Measurements from ENCODE around the gene IRX4. TPM values are rescaled to one million over a fixed set of nuclear protein-coding genes. Genes with fewer than 3 reads are reported as not detected.

IRX4 gene
- total and polyA plus RNA-seq, 2 experiments from 2014 or later = 0.82 to 1.7 TPM

DNA sequence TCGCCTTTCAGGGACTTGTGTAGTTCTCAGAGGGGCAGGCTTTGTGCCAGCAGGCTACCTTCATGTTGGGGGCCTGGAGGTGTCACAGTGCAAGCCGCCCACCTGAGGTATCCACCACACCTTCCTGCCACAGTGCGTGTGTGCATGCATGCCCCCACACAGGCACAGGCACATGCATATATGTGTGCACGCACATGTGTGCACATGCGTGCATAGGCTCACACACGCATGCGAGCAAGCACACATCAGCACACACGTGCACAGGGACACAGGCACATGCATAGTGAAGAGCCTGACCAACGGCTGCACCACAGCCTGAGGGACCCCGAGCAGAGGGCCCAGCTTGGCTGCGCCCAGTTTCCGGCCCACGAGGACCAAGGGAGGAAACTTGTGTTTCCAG, 36.1 kb downstream of the IRX4 start (continued):
- TF ChIP-seq, protein P1, sequence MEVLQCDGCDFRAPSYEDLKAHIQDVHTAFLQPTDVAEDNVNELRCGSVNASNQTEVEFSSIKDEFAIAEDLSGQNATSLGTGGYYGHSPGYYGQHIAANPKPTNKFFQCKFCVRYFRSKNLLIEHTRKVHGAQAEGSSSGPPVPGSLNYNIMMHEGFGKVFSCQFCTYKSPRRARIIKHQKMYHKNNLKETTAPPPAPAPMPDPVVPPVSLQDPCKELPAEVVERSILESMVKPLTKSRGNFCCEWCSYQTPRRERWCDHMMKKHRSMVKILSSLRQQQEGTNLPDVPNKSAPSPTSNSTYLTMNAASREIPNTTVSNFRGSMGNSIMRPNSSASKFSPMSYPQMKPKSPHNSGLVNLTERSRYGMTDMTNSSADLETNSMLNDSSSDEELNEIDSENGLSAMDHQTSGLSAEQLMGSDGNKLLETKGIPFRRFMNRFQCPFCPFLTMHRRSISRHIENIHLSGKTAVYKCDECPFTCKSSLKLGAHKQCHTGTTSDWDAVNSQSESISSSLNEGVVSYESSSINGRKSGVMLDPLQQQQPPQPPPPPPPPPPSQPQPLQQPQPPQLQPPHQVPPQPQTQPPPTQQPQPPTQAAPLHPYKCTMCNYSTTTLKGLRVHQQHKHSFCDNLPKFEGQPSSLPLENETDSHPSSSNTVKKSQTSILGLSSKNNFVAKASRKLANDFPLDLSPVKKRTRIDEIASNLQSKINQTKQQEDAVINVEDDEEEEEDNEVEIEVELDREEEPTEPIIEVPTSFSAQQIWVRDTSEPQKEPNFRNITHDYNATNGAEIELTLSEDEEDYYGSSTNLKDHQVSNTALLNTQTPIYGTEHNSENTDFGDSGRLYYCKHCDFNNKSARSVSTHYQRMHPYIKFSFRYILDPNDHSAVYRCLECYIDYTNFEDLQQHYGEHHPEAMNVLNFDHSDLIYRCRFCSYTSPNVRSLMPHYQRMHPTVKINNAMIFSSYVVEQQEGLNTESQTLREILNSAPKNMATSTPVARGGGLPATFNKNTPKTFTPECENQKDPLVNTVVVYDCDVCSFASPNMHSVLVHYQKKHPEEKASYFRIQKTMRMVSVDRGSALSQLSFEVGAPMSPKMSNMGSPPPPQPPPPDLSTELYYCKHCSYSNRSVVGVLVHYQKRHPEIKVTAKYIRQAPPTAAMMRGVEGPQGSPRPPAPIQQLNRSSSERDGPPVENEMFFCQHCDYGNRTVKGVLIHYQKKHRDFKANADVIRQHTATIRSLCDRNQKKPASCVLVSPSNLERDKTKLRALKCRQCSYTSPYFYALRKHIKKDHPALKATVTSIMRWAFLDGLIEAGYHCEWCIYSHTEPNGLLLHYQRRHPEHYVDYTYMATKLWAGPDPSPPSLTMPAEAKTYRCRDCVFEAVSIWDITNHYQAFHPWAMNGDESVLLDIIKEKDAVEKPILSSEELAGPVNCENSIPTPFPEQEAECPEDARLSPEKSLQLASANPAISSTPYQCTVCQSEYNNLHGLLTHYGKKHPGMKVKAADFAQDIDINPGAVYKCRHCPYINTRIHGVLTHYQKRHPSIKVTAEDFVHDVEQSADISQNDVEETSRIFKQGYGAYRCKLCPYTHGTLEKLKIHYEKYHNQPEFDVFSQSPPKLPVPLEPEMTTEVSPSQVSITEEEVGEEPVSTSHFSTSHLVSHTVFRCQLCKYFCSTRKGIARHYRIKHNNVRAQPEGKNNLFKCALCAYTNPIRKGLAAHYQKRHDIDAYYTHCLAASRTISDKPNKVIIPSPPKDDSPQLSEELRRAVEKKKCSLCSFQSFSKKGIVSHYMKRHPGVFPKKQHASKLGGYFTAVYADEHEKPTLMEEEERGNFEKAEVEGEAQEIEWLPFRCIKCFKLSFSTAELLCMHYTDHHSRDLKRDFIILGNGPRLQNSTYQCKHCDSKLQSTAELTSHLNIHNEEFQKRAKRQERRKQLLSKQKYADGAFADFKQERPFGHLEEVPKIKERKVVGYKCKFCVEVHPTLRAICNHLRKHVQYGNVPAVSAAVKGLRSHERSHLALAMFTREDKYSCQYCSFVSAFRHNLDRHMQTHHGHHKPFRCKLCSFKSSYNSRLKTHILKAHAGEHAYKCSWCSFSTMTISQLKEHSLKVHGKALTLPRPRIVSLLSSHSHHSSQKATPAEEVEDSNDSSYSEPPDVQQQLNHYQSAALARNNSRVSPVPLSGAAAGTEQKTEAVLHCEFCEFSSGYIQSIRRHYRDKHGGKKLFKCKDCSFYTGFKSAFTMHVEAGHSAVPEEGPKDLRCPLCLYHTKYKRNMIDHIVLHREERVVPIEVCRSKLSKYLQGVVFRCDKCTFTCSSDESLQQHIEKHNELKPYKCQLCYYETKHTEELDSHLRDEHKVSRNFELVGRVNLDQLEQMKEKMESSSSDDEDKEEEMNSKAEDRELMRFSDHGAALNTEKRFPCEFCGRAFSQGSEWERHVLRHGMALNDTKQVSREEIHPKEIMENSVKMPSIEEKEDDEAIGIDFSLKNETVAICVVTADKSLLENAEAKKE (CRISPR knock-in tag; IDR thresholded peaks at IDR 0.05) = no peak
- TF ChIP-seq, protein P2, sequence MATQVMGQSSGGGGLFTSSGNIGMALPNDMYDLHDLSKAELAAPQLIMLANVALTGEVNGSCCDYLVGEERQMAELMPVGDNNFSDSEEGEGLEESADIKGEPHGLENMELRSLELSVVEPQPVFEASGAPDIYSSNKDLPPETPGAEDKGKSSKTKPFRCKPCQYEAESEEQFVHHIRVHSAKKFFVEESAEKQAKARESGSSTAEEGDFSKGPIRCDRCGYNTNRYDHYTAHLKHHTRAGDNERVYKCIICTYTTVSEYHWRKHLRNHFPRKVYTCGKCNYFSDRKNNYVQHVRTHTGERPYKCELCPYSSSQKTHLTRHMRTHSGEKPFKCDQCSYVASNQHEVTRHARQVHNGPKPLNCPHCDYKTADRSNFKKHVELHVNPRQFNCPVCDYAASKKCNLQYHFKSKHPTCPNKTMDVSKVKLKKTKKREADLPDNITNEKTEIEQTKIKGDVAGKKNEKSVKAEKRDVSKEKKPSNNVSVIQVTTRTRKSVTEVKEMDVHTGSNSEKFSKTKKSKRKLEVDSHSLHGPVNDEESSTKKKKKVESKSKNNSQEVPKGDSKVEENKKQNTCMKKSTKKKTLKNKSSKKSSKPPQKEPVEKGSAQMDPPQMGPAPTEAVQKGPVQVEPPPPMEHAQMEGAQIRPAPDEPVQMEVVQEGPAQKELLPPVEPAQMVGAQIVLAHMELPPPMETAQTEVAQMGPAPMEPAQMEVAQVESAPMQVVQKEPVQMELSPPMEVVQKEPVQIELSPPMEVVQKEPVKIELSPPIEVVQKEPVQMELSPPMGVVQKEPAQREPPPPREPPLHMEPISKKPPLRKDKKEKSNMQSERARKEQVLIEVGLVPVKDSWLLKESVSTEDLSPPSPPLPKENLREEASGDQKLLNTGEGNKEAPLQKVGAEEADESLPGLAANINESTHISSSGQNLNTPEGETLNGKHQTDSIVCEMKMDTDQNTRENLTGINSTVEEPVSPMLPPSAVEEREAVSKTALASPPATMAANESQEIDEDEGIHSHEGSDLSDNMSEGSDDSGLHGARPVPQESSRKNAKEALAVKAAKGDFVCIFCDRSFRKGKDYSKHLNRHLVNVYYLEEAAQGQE (IDR thresholded peaks at IDR 0.05; ENCODE audit: unreplicated experiment) = no peak

DNA sequence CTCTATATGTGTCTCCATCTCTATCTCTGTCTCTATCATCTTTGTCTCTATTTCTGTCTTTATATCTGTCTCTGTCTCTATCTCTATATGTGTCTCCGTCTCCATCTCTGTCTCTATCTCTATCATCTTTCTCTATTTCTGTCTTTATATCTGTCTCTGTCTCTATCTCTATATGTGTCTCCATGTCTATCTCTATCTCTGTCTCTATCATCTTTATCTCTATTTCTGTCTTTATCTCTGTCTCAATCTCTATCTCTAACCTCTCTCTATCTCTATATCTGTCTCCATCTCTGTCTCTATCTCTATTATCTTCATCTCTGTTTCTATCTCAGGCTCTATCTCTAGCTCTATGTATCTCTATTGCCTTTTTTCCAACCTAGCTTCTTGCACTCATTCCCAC, 37.0 kb downstream of the IRX4 start:
- Histone ChIP-seq H3K36me3 (ENCODE audit: insufficient read depth) (no peaks in the 10 kb centered on the region), H3K27me3 (ENCODE audit: insufficient read depth) (peaks cover 19% of the 10 kb centered on the region), H4K20me1 (replicated peaks; ENCODE audit: insufficient read depth) (no peaks in the 10 kb centered on the region), H3K79me2 (replicated peaks; ENCODE audit: insufficient read depth) (no peaks in the 10 kb centered on the region), H3K4me2 (no peak overlapping the region), H3K4me1 (ENCODE audit: insufficient read depth) (no peaks in the 10 kb centered on the region; the same call in 1 of the 2 replicates), H3K9me2 (ENCODE audit: insufficient read depth) (0 out of 2 replicates have a peak, but pooled peaks cover 3% of the 10 kb centered on the region), H3K4me3 (no peak overlapping the region), H2AFZ (no peak overlapping the region), H3F3A (replicated peaks; ENCODE audit: low read depth) (no peaks in the 10 kb centered on the region), H3K27ac (ENCODE audit: low read depth) (no peak overlapping the region)
- Mint-ChIP-seq H3K9me3 (no peaks in the 10 kb centered on the region), H3K36me3 (ENCODE audit: low read depth) (no peaks in the 10 kb centered on the region), H3K27ac (no peak overlapping the region), H3K4me1 (peaks cover 15% of the 10 kb centered on the region), H3K27me3 (ENCODE audit: insufficient read depth, low read depth, poor library complexity) (peaks cover 36% of the 10 kb centered on the region), H3K4me3 (no peak overlapping the region)
- DNase-seq (ENCODE audit: low spot score) (no peak), ATAC-seq (no peak)
- TF ChIP-seq NANOG (IDR thresholded peaks at IDR 0.05; ENCODE audit: borderline replicate concordance) (no peak), ZNF114 (CRISPR knock-in tag; IDR thresholded peaks at IDR 0.05) (no peak), POLR2AphosphoS5 (IDR thresholded peaks at IDR 0.05; ENCODE audit: low read depth) (no peak)
- TF ChIP-seq, protein P3, sequence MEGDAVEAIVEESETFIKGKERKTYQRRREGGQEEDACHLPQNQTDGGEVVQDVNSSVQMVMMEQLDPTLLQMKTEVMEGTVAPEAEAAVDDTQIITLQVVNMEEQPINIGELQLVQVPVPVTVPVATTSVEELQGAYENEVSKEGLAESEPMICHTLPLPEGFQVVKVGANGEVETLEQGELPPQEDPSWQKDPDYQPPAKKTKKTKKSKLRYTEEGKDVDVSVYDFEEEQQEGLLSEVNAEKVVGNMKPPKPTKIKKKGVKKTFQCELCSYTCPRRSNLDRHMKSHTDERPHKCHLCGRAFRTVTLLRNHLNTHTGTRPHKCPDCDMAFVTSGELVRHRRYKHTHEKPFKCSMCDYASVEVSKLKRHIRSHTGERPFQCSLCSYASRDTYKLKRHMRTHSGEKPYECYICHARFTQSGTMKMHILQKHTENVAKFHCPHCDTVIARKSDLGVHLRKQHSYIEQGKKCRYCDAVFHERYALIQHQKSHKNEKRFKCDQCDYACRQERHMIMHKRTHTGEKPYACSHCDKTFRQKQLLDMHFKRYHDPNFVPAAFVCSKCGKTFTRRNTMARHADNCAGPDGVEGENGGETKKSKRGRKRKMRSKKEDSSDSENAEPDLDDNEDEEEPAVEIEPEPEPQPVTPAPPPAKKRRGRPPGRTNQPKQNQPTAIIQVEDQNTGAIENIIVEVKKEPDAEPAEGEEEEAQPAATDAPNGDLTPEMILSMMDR (conservative IDR thresholded peaks at IDR 0.05; ENCODE audit: low read depth in 2 of 2) = no peak
- TF ChIP-seq, protein P4, sequence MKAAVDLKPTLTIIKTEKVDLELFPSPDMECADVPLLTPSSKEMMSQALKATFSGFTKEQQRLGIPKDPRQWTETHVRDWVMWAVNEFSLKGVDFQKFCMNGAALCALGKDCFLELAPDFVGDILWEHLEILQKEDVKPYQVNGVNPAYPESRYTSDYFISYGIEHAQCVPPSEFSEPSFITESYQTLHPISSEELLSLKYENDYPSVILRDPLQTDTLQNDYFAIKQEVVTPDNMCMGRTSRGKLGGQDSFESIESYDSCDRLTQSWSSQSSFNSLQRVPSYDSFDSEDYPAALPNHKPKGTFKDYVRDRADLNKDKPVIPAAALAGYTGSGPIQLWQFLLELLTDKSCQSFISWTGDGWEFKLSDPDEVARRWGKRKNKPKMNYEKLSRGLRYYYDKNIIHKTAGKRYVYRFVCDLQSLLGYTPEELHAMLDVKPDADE (IDR thresholded peaks at IDR 0.05) = no peak

All from GM23338 (cell line).